Heart left ventricle (tissue), 16 donors: Measurements from ENCODE around the gene EFS. TPM values are rescaled to one million over a fixed set of nuclear protein-coding genes. Genes with fewer than 3 reads are reported as not detected.

Experiments
- ATAC-seq, 4 donors: fragments of 200-7000 bp; cut with Tn5 transposase; one replicate each; pipeline ENCODE4 v1.9.1; 2020 to 2022; ENCODE audit warnings: moderate library complexity in 4 of 4, mild to moderate bottlenecking in 3 of 4, moderate number of reproducible peaks in 1 of 4
- DNase-seq, 5 donors: peaks; one replicate each; pipeline ENCODE4 v3.0.0-alpha.2; 2020
- H3K27ac ChIP-seq, 12 donors: fragments of 200-600 bp; sonication (generic) in 4 of 12; one replicate each; pipeline versions ENCODE4 v1.5.0 to v1.8.0; 2016 to 2022; ENCODE audit warnings: mild to moderate bottlenecking in 2 of 12
- H3K27me3 ChIP-seq, 9 donors: fragments of 200-600 bp; sonication (generic) in 2 of 9; one replicate each; pipeline versions ENCODE4 v1.5.1 to v1.8.0; 2016 to 2022; ENCODE audit warnings: mild to moderate bottlenecking in 3 of 9
- H3K36me3 ChIP-seq, 9 donors: fragments of 200-600 bp; sonication (generic) in 2 of 9; one replicate each; pipeline versions ENCODE4 v1.5.0 to v1.8.0; 2018 to 2022; ENCODE audit warnings: mild to moderate bottlenecking in 2 of 9
- H3K4me1 ChIP-seq, 12 donors: fragments of 200-600 bp; sonication (generic) in 4 of 12; one replicate each; pipeline versions ENCODE4 v1.5.0 to v1.8.0; 2016 to 2022; ENCODE audit warnings: mild to moderate bottlenecking in 3 of 12
- H3K4me3 ChIP-seq, 12 donors: fragments of 200-600 bp; sonication (generic) in 4 of 12; one replicate each; pipeline versions ENCODE4 v1.5.0 to v1.8.0; 2017 to 2022; ENCODE audit warnings: mild to moderate bottlenecking in 9 of 12, moderate library complexity in 4 of 12
- H3K9me3 ChIP-seq, 12 donors: fragments of 200-600 bp; sonication (generic) in 4 of 12; one replicate each; pipeline versions ENCODE4 v1.5.0 to v1.8.0; 2016 to 2022; ENCODE audit warnings: mild to moderate bottlenecking in 1 of 12
- CTCF ChIP-seq, 12 donors: fragments of 200-600 bp; sonication (generic) in 4 of 12; IDR thresholded peaks; one replicate each; pipeline versions ENCODE4 v1.5.0 to v1.8.0; 2018 to 2022; ENCODE audit warnings: antibody characterized with exemption in 12 of 12, mild to moderate bottlenecking in 5 of 12
- POLR2A ChIP-seq, 2 donors: fragments of 450-650 bp; IDR thresholded peaks; one replicate each; pipeline ENCODE4 v1.6.1; 2017; ENCODE audit warnings: antibody characterized with exemption in 2 of 2, mild to moderate bottlenecking in 2 of 2, moderate library complexity in 2 of 2
- WGBS, 4 donors: extraction: QIAGEN DNeasy Blood & Tissue Kit in 2 of 4; methylation state at CpG; one replicate each; pipeline versions ENCODE4 v1.1.5 to v1.1.7; 2013 to 2018; 5-methylcytosine and 5-hydroxymethylcytosine counted together
- intact Hi-C, 10 donors: fragments of 100-400 bp; cut with DNase I; formaldehyde crosslinking; loops; one replicate each; pipeline versions ENCODE4 v1.11.1 to v1.14.2; 2022
- polyA plus RNA-seq, 2 donors: library from polyadenylated mRNA; stranded (reverse); fragments of 200-250 nt; gene quantifications; one replicate each; pipeline ENCODE4 v1.2.3, GENCODE V29; 2013
- total RNA-seq, 9 donors: library from RNA; depleted of rRNA in 2 of 9; stranded (reverse); fragments of >200 nt in 2 of 9; fragmentation: NEBNext Ultra II Directional in 3 of 9; extraction: Animal tissue kit (Norgen Biotek cat#: 25700) in 3 of 9; gene quantifications; one replicate each; pipeline versions ENCODE4 v1.1.0 to v1.2.4, GENCODE V29; 2016 to 2023
- donor health status: ischemic (EF 13 %, LVEDD 7.1; RV severe dilation, severe dysfunction).
- donor health status: healthy with polysubstance abuse.
- donor health status: DM: no; HTN: yes; CAD: no.
- donor health status: DM: no; HTN: no; CAD: no.
- donor health status: ischemic (EF 25% LVEDD 6.9; RV normal size, moderate dysfunction).
- donor health status: ischemic (EF 25% LVEDD 5.7; RV mildly dilated, moderate dysfunction).
- donor health status: healthy.
- donor health status: DM: yes; HTN: yes; CAD: no.
- donor health status: ischemic (EF 35%, LVEDD 5.7; RV mildly dilated, moderate dysfunction).
- donor health status: nonischemic (EF 11% LVEDD 7.7; RV severe dilation, severe dysfunction).
- donor health status: DM: yes; HTN: yes; CAD: no.
- donor health status: PGD.
- donor health status: ischemic (EF 29% LVEDD 5.4; RV normal size, mild dysfunction).
- donor health status: nonischemic (EF 23%, LVEDD 6.1; RV moderate dilation, normal function).

The EFS gene
- total and polyA plus RNA-seq, 11 donors = 1.4 to 5.0 (median 2.3) TPM

GRCh38 chr14:23382731-23383440 is 17.9 kb upstream of the EFS start:
- Histone ChIP-seq H3K36me3 (peaks cover 0 to 73% (median 47%) of the 10 kb centered on the region in 9 donors), H3K9me3 (no peaks in the 10 kb centered on the region), H3K4me1 (peaks cover 0 to 13% (median 0%) of the 10 kb centered on the region in 12 donors), H3K27ac (no peak overlapping the region), H3K27me3 (no peaks in the 10 kb centered on the region), H3K4me3 (no peak overlapping the region)
- intact Hi-C loops = loop anchor here in 7 of 10 donors (5.0 to 10.0 kb wide), 6 partner anchors 56 to 118 kb away; no protein-coding TSS in a partner anchor
- ATAC-seq (no peak), DNase-seq (no peak)
- WGBS, 4 donors = 69 to 73% (median 70%) methylated on average over 10 of the region's 10 CpGs
- TF ChIP-seq POLR2A (IDR thresholded peaks at IDR 0.05) (no peak), CTCF (IDR thresholded peaks at IDR 0.05) (no peak)

- 63 to 90% (median 83%) methylated on average over 2 to 6 of the region's 6 CpGs for WGBS, 4 donors
- ATAC-seq = no peak
- Histone ChIP-seq H3K9me3 (no peaks in the 10 kb centered on the region), H3K36me3 (peaks cover 0 to 69% (median 47%) of the 10 kb centered on the region in 9 donors), H3K4me3 (no peak overlapping the region), H3K4me1 (peaks cover 0 to 13% (median 0%) of the 10 kb centered on the region in 12 donors), H3K27ac (no peak overlapping the region), H3K27me3 (no peaks in the 10 kb centered on the region)
- TF ChIP-seq CTCF (IDR thresholded peaks at IDR 0.05) = no peak
- TF ChIP-seq POLR2A (IDR thresholded peaks at IDR 0.05) = no peak
- DNase-seq = no peak
- intact Hi-C loops = loop anchor here in 7 of 10 donors (5.0 to 10.0 kb wide), 6 partner anchors 55 to 117 kb away; no protein-coding TSS in a partner anchor
These were observed 17.3 kb upstream of the EFS start for GRCh38 chr14:23382276-23382675.

- intact Hi-C loops = loop anchor here in 8 of 10 donors (2.0 to 10.0 kb wide), 7 partner anchors 53 to 117 kb away; no protein-coding TSS in a partner anchor
- H3K4me3 ChIP-seq = no peak overlapping the region
- no peak for TF ChIP-seq POLR2A (IDR thresholded peaks at IDR 0.05)
- TF ChIP-seq CTCF (IDR thresholded peaks at IDR 0.05) = no peak
- no peaks in the 10 kb centered on the region for H3K27me3 ChIP-seq
- H3K36me3 ChIP-seq = peaks cover 0 to 65% (median 44%) of the 10 kb centered on the region in 9 donors
- H3K9me3 ChIP-seq = no peaks in the 10 kb centered on the region
- 42 to 45% (median 43%) methylated on average over 3 of the region's 3 CpGs for WGBS, 4 donors
- ATAC-seq (no peak), DNase-seq (no peak)
- peaks cover 0 to 13% (median 0%) of the 10 kb centered on the region in 12 donors for H3K4me1 ChIP-seq
- no peak overlapping the region for H3K27ac ChIP-seq
These were observed 16.9 kb upstream of the EFS start for GRCh38 chr14:23381871-23382270.

GRCh38 chr14:23380976-23381375 is 16.0 kb upstream of the EFS start:
- 66 to 77% (median 75%) methylated on average over 4 of the region's 4 CpGs for WGBS, 4 donors
- Histone ChIP-seq H3K4me1 (peaks cover 0 to 14% (median 0%) of the 10 kb centered on the region in 12 donors), H3K36me3 (peaks cover 0 to 58% (median 41%) of the 10 kb centered on the region in 9 donors), H3K4me3 (no peak overlapping the region), H3K27ac (peak overlapping the region in 1 of 12 donors; percentile 0), H3K27me3 (no peaks in the 10 kb centered on the region), H3K9me3 (no peaks in the 10 kb centered on the region)
- ATAC-seq = no peak
- TF ChIP-seq POLR2A (IDR thresholded peaks at IDR 0.05) (no peak), CTCF (IDR thresholded peaks at IDR 0.05) (no peak)
- intact Hi-C loops = loop anchor here in 9 of 10 donors (1.0 to 10.0 kb wide), 8 partner anchors 52 to 116 kb away; no protein-coding TSS in a partner anchor
- no peak for DNase-seq
